ENCODE measurements around the gene TCIRG1.
A peak's percentile ranks its signal among the peaks of the same experiment; 100 is the strongest.

TCIRG1 gene

GRCh38 chr11:68036141-68036716 lies 2.6 kb upstream of the TCIRG1 start:
- in situ Hi-C loops (cut with MboI; ENCODE audit: low pct_unique_long_range_greater_than_20kb, low sequenced_read_pairs, unreplicated experiment), result no loop called here
- DNase-seq (ENCODE audit: low spot score), result no peak
- TF ChIP-seq, protein P1, sequence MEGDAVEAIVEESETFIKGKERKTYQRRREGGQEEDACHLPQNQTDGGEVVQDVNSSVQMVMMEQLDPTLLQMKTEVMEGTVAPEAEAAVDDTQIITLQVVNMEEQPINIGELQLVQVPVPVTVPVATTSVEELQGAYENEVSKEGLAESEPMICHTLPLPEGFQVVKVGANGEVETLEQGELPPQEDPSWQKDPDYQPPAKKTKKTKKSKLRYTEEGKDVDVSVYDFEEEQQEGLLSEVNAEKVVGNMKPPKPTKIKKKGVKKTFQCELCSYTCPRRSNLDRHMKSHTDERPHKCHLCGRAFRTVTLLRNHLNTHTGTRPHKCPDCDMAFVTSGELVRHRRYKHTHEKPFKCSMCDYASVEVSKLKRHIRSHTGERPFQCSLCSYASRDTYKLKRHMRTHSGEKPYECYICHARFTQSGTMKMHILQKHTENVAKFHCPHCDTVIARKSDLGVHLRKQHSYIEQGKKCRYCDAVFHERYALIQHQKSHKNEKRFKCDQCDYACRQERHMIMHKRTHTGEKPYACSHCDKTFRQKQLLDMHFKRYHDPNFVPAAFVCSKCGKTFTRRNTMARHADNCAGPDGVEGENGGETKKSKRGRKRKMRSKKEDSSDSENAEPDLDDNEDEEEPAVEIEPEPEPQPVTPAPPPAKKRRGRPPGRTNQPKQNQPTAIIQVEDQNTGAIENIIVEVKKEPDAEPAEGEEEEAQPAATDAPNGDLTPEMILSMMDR (IDR thresholded peaks at IDR 0.05; ENCODE audit: extremely low read depth, insufficient read depth, missing control alignments), result no peak

DNA sequence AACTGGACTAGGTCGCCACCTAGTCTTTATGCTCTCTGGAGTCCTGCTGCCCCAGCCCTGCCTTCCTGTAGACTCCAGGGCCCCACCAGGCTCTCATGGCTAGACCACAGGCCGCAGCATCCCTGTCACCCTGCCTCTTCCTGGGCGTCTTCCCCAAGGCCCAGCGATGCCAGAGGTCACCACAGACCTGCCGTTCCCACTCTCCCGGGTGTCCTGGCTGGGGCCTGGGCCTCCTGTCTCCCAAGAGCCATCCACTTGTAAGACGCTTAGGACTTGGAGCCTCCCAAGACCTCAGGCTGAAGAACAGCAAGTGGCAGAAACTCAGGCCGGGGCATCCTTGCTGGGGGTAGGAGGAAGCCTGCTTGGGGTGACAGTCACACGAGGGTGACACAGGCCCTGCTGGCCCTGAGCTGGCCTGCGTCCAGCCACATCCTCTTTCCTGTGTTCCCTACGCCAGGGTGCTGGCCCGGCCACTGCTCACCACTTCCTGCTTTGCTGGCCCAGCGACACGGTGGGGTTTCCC lies 2.0 kb upstream of the TCIRG1 start:
- no peak for DNase-seq (ENCODE audit: low spot score)

DNA sequence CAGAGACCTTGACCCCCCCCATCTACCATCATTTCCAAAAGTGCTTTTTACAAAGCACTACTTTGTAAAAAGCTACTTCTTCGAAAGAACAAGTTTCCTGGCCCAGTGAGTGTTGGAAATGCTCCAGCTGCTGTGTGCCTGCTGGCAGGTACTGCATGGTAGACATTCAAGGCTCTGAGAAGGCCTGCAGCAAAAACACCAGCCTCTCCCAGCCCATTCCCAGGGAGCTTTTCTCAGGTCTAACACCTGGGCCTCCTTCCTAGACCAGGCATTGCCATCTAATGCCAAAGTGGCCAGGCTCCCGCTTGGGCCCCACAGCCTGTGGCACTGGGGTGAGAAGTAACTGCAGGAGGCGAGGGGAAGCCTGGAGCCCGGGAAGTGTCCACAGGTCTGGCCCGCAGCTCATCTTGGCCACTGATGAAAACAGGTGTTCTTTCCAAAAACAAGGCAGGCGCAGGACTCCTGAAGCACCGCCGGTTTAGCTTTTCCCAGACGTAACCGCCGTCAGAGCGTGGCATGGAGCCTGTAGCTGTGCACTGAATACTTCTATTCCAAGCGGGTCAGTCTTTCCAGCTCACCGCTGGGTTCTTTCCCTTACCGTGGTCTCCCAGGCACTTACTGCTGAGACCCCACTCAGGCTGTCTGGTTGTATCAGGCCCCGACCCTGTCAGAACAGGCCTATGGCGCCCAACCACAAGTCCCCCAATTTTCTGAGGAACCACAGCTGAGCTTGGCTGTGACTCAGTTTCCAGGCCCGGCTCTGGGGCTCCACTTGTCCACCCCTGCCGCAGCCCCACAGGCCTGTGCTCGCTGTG lies 1.2 kb upstream of the TCIRG1 start:
- TF ChIP-seq, protein P1 (IDR thresholded peaks at IDR 0.05; ENCODE audit: extremely low read depth, insufficient read depth, missing control alignments), result no peak
- DNase-seq (ENCODE audit: low spot score), result no peak

More for the DNA sequence above, 2.0 kb upstream of the TCIRG1 start:
- TF ChIP-seq, protein P1 (IDR thresholded peaks at IDR 0.05; ENCODE audit: extremely low read depth, insufficient read depth, missing control alignments), result no peak
- in situ Hi-C loops (cut with MboI; ENCODE audit: low pct_unique_long_range_greater_than_20kb, low sequenced_read_pairs, unreplicated experiment), result no loop called here

GRCh38 chr11:68038226-68038717 lies 553 bp upstream of the TCIRG1 start:
- in situ Hi-C loops (cut with MboI; ENCODE audit: low pct_unique_long_range_greater_than_20kb, low sequenced_read_pairs, unreplicated experiment), result no loop called here

More for the DNA sequence above, 1.2 kb upstream of the TCIRG1 start:
- in situ Hi-C loops (cut with MboI; ENCODE audit: low pct_unique_long_range_greater_than_20kb, low sequenced_read_pairs, unreplicated experiment), result no loop called here

GRCh38 chr11:68039526-68040086 lies 781 bp downstream of the TCIRG1 start:
- TF ChIP-seq, protein P1 (IDR thresholded peaks at IDR 0.05; ENCODE audit: extremely low read depth, insufficient read depth, missing control alignments), result no peak
- in situ Hi-C loops (cut with MboI; ENCODE audit: low pct_unique_long_range_greater_than_20kb, low sequenced_read_pairs, unreplicated experiment), result no loop called here
- no peak for DNase-seq (ENCODE audit: low spot score)

More at GRCh38 chr11:68038226-68038717, 553 bp upstream of the TCIRG1 start:
- TF ChIP-seq, protein P1 (IDR thresholded peaks at IDR 0.05; ENCODE audit: extremely low read depth, insufficient read depth, missing control alignments), result no peak
- no peak for DNase-seq (ENCODE audit: low spot score)

DNA sequence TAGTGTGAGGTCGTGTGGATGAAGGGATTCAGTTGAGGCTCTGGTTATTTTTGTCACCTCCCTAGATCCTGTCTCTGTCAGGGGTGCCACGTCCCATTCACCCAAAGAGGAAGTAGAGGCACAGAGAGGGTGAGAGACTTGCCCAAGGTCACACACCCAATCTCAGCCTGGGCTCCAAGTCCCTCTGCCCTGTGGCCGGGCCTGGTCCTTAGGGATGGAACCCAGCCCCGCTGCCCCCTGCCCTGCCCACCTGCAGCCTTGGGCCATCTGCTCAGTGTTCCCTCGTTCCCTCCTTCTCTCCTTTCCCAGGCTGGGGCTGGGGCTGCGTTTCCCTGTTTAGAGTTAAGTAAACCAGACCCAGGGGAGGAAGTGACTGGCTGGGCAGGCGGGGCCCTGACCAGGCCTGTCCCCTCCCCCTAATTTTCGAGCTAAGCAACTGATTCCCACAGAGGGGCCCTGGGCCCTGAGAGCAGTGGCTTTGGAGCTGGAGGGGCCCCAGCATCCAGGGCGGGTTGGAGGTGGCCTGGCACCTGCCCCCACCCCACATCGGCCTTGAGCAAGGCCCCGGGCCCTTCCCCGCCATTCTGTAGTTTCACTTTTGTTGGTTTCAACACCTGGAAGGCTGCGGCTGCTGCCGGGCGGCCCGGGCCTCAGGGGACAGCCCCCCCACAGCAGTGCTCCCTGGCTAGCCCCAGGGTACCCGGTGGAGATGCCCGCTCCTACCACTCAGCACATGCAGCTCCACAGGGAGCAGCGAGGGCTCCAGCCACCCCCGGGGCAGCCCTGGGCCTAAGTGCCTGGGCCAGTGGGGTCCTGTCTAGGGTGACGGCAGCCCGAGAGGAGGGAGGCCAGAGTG lies 1.5 kb downstream of the TCIRG1 start:
- in situ Hi-C loops (cut with MboI; ENCODE audit: low pct_unique_long_range_greater_than_20kb, low sequenced_read_pairs, unreplicated experiment), result no loop called here
- TF ChIP-seq, protein P1 (IDR thresholded peaks at IDR 0.05; ENCODE audit: extremely low read depth, insufficient read depth, missing control alignments), result no peak
- peak; percentile 90 for DNase-seq (ENCODE audit: low spot score)

Data from GM13977 (cell line).